Fibroblast of the conjunctiva (primary cell): ENCODE results near the gene WWTR1.

Source experiments
- DNase-seq: peaks from one replicate; pipeline ENCODE4 v3.0.0-alpha.2; 2010; ENCODE audit warnings: low read depth

The WWTR1 gene

DNA sequence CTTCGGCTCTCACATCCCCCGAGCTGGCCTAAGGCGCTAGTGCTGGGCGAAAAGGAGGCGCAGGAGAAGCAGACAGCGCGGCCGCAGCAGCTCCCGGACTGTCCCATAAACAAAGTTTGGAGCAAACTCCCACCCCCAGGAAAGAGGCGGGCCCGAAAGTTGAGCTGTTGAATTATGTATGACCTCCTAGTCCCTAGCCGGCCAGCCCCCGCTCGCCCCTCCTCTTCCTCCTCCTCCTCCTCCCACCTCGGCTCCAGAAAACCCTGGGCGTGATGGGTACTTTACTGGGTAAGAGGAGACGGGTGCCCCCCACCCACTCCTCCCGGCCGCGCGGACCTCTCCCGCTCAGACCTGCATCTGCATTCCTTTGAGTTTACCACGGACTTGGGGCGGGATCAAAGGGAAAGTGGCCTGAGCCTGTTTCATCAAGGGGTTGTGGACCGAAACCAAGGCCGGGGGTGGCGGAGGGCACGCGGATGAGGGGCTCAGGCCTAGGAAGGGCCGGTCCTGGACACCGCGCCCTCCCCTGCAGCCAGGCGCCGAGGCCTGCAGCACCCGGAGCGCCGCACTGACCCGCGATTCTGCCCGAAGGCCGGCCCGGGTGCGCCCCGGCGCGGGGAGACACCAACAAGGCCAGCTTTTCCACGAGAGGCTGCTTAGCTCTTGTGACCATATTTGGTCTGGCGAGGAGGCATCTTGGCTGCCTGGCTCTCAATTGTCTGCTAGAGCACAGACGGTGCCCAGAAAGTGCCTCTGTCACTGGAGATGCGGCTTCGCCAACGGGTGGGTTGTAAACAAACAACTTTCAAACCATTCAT lies at the start of gene WWTR1:
WWTR1 (minus strand) TSS at position 100 of the 818 bp plus-strand sequence. CDS start 719 bp downstream, outside the sequence.
- DNase-seq, result peak; percentile 93

- peak; percentile 74 for DNase-seq
Measured at GRCh38 chr3:149706905-149707304, 49.1 kb upstream of the WWTR1 start.

- DNase-seq, result no peak
Measured at GRCh38 chr3:149705416-149705815, 47.6 kb upstream of the WWTR1 start.

GRCh38 chr3:149703466-149703865 lies 45.6 kb upstream of the WWTR1 start:
- peak; percentile 41 for DNase-seq

DNA sequence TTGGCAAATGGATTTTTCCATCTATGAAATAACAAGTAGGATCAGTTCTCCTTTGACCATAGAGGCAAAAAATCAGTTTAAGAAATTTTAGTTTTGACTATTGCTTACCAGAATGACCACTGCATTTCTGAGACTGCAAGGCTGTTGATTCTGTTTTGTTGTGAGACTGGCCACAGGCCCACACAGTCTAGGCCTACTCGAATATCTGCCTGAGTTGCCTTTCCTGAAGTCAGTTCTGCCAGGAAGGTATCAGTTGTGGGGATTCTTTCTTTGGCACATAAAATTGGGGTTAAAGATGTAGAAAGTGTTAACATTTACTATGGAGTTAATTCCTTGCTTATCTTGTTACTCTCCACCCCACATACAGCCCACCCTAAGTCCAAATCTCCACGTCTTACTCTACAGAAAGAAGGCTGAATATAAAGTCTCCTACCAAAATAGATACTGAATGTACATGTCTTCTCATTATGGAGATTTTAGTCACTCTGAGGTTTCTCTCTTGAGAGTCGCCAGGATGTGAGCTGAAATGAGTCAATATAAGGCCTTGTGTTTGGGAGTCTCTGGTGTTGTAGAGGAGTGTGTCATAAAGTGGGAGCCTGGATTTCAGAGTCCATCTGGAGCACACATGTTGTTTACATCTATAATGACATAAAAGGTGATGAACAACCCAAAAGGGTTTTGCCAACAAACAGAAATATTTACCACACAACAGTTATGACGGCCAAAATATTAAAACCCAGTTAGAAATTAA lies 45.0 kb upstream of the WWTR1 start:
- peak; percentile 66 for DNase-seq

DNA sequence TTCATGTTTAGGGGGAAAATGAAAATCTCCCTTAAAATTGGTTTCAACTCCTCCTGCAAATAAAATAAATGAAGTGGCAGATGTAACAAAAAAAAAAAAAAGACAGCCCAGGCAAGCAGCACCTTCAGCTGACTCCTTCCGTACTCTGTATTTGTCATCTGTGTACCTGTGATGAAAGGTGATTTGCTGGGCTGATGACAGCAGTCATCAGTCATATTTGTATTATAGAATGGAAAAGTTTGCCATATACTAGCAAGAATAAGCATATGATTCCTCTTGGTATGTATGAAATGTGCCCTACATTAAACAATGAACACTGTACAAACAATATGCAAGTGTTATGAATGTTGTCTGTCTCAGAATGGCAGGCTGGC lies 44.1 kb upstream of the WWTR1 start:
- no peak for DNase-seq

- DNase-seq, result no peak
Measured at GRCh38 chr3:149701206-149701976, 43.6 kb upstream of the WWTR1 start.

- no peak for DNase-seq
Measured at GRCh38 chr3:149688122-149688757, 30.4 kb upstream of the WWTR1 start.

- no peak for DNase-seq
Measured at GRCh38 chr3:149686996-149687395, 29.2 kb upstream of the WWTR1 start.

GRCh38 chr3:149678351-149678950 lies 20.6 kb upstream of the WWTR1 start:
- DNase-seq, result no peak

DNA sequence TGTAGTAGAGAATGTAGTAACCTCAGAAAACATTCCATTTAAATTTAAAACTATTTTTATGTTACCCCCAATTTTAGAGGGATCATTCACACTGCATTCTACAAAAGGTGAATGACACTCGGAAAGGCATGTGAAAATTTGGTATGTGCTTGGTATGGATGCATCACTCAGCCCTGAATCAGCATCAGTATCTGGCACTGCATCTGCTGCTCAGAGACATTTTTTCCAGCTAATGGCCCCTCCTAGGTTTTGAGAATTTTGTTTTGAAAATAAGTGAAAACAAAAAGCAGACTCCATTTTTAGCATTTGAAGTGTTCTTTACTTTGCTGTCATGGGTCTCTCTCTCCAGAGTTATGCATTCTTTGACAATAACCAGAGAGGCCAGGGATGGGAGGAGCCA lies 15.6 kb upstream of the WWTR1 start:
- no peak for DNase-seq

DNA sequence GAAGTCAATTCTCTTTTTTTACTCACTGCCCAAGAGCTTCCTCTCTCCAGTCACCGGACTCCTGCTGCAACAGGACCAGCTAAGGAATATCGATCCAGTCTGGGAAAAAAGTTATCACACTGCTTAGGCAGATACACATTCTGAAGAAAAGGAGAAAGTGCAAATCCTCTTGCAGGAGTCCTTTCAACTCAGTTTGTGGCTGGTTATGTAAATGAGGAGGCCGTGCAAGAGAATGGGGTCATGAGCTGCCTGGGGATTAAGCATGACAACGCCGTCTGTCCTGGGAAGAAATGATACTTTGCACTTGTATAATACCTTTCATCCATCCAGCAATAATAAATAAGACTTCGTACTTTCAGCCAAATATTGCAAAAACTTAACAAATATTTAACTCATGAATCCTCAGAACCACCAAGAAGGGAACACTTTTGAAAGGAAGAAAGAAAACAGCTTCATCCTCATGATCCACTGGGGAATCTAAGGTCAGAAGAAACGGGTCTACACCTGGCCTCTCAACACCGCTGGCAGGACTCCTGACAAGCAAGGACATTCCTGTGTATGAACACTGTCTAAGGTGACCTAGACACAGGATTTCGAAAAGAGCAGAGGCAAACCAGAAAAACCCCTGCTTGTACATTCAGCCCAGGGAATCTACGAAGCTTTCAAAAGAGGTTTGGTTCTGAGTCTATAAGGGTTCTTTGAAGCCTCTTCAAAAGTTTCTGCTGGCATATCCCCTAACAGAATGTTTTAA lies 13.1 kb upstream of the WWTR1 start:
- no peak for DNase-seq

- no peak for DNase-seq
Measured at GRCh38 chr3:149667576-149667975, 9.8 kb upstream of the WWTR1 start.

DNA sequence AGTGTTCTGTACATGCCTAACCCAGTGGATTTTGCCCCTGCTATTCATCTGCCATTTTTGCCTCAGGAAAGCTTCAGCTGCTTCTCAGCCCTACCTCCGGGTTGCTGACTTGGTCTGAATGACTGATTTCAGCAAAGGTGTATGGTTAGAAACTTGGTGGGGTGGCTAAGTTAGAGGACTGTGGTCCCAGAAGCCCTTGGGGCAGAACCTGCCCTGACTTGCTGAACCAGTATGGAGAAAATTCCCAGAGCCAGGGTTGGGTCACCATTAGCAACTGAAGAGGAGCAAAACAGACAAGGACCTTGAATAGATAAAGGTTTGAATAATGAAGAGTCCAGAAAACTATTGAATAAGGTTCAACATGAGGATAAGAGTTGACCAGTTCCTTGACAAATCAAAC lies 6.1 kb upstream of the WWTR1 start:
- DNase-seq, result no peak

DNA sequence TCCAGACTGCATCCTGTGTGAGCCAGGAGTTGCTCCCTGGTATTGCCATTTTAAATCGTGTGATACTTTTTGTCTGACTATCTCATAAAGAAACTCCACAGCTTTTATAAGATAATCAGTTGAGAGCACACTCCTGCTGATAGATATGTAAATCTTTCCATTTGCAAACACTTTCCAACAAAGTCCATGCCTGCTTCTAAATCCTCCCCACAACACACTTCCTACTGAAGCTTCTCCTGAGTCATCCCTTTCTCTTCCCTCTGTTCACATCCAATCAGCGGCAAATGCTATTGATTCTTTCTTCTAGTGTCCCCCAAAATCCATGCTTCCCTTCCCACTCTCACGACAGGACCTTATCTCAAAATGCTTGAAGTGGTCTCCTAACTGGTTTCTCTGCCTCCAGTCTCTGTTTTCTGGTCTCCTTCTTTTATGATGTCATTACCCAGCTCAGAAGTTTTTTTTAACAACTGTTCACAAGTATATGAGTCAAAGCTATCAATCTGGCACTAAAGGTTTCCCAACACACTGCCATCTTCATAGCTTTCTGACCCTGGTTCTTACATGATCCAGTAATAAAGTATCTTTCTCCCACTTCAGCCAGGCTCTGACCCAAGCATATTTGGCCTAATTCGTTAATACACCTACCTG lies 4.5 kb upstream of the WWTR1 start:
- no peak for DNase-seq

GRCh38 chr3:149660462-149660861 lies 2.6 kb upstream of the WWTR1 start:
- DNase-seq, result no peak

GRCh38 chr3:149658744-149659497 lies 1.1 kb upstream of the WWTR1 start:
- no peak for DNase-seq

- DNase-seq, result peak; percentile 45
Measured at GRCh38 chr3:149657321-149657925, 402 bp downstream of the WWTR1 start.
